Naive thymus-derived CD4-positive, alpha-beta T cell (primary cell): ENCODE data around the gene NR1H3. TPM values are rescaled to one million over a fixed set of nuclear protein-coding genes. Genes with fewer than 3 reads are reported as not detected.

ENCODE experiments used
- ATAC-seq: fragments of 150-1000 bp; cut with Tn5 transposase; 2 replicates; pipeline ENCODE4 v1.10.0; 2021; ENCODE audit warnings: mild to moderate bottlenecking, moderate library complexity
- CTCF ChIA-PET: fragments of 350-600 bp; sonication (Branson Sonifier 250); formaldehyde crosslinking; loops from one replicate; lab custom pipeline; 2021; ENCODE audit warnings: antibody characterized with exemption; lab: Charles Lee
- POLR2A ChIA-PET: fragments of 350-600 bp; sonication (Branson Sonifier 250); formaldehyde crosslinking; loops from one replicate; lab custom pipeline; 2021; ENCODE audit warnings: antibody characterized with exemption, inconsistent platforms; lab: Charles Lee
- DNase-seq, 9 donors: peaks; one replicate each; pipeline versions ENCODE4 v3.0.0 to v3.0.0-alpha.2; 2020 to 2022; ENCODE audit warnings: mixed read lengths in 1 of 9
- H3K27ac ChIP-seq: one replicate; pipeline ENCODE4 v1.7.0; 2013; ENCODE audit warnings: mild to moderate bottlenecking, low read depth, low read length, moderate library complexity
- H3K27me3 ChIP-seq, 2 donors: one replicate each; pipeline ENCODE4 v1.7.0; 2013; ENCODE audit warnings: low read length in 2 of 2, mild to moderate bottlenecking in 2 of 2, moderate library complexity in 2 of 2; ENCODE audit not compliant: control insufficient read depth in 2 of 2, insufficient read depth in 2 of 2
- H3K36me3 ChIP-seq, 3 experiments: 1 replicate in 2 of 3; 2 replicates in 1 of 3; pipeline ENCODE4 v1.7.0; 2013; ENCODE audit warnings: low read length in 3 of 3, mild to moderate bottlenecking in 3 of 3, moderate library complexity in 1 of 3; ENCODE audit not compliant: insufficient read depth in 3 of 3, control insufficient read depth in 2 of 3
- H3K4me1 ChIP-seq, 2 donors: one replicate each; pipeline ENCODE4 v1.7.0; 2013; ENCODE audit warnings: low read length in 2 of 2, mild to moderate bottlenecking in 2 of 2, moderate library complexity in 1 of 2; ENCODE audit not compliant: control insufficient read depth in 2 of 2, insufficient read depth in 2 of 2
- H3K4me3 ChIP-seq: 2 replicates; pipeline ENCODE4 v1.7.0; 2013; ENCODE audit warnings: mild to moderate bottlenecking, low read length
- H3K9me3 ChIP-seq, 3 experiments: 1 replicate in 2 of 3; 2 replicates in 1 of 3; pipeline ENCODE4 v1.7.0; 2013; ENCODE audit warnings: low read length in 3 of 3; ENCODE audit not compliant: control insufficient read depth in 2 of 3
- H3K27ac Mint-ChIP-seq, 9 donors: one replicate each; pipeline ENCODE4 v1.8.0; 2020 to 2022; ENCODE audit warnings: mixed read lengths in 9 of 9, mild to moderate bottlenecking in 8 of 9, moderate library complexity in 5 of 9, inconsistent platforms in 2 of 9
- H3K27me3 Mint-ChIP-seq, 5 donors: one replicate each; pipeline ENCODE4 v1.8.0; 2021 to 2022; ENCODE audit warnings: mixed read lengths in 5 of 5, mild to moderate bottlenecking in 1 of 5
- H3K36me3 Mint-ChIP-seq, 5 donors: one replicate each; pipeline ENCODE4 v1.8.0; 2020 to 2022; ENCODE audit warnings: mixed read lengths in 5 of 5, mild to moderate bottlenecking in 3 of 5, inconsistent platforms in 1 of 5
- H3K4me1 Mint-ChIP-seq, 7 donors: one replicate each; pipeline ENCODE4 v1.8.0; 2020 to 2022; ENCODE audit warnings: mixed read lengths in 7 of 7, mild to moderate bottlenecking in 3 of 7, inconsistent platforms in 1 of 7
- H3K4me3 Mint-ChIP-seq, 10 donors: one replicate each; pipeline ENCODE4 v1.8.0; 2020 to 2022; ENCODE audit warnings: mild to moderate bottlenecking in 10 of 10, mixed read lengths in 10 of 10, moderate library complexity in 6 of 10, inconsistent platforms in 2 of 10
- H3K9me3 Mint-ChIP-seq, 11 donors: one replicate each; pipeline ENCODE4 v1.8.0; 2020 to 2022; ENCODE audit warnings: mixed read lengths in 11 of 11, mild to moderate bottlenecking in 4 of 11, inconsistent platforms in 1 of 11, moderate library complexity in 1 of 11
- intact Hi-C, 2 donors: fragments of 100-400 bp; cut with micrococcal nuclease; formaldehyde crosslinking; loops; one replicate each; pipeline ENCODE4 v1.15.1; 2023
- polyA plus RNA-seq, 2 donors: library from polyadenylated mRNA; unstranded; fragments of 300-500 nt; fragmentation: Illumina TruSeq; gene quantifications; one replicate each; pipeline ENCODE4 v1.2.3, GENCODE V29; 2021
- total RNA-seq, 6 experiments: library from RNA in 5 of 6; stranded (reverse) in 5 of 6; gene quantifications; 1 replicate in 5 of 6; 2 replicates in 1 of 6; pipeline ENCODE4 v1.2.3 and lab custom pipeline; 2021 to 2026

NR1H3 gene
- total and polyA plus RNA-seq, 7 experiments from 2014 or later, result 3.7 to 19.4 (median 8.3) TPM

DNA sequence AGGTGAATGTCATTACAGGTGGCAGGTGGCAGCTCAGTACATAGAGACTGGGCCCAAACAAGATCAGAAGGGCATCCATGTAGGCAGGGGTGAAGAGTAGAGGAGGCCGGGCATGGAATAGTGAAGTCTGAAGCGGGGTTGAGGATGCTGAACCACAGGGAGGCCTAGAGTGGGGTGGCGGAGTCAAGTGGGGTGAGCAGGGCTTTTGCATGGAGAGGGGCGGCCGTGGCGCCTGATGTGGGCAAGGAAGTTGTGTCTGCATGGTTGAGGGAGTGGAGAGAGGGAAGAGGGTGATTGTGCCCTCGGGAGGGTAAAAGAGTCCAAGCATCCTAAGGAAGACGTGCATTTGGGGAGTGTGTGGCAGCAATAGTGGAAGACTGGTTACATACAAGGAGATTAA is 28.6 kb upstream of the NR1H3 start:
- Mint-ChIP-seq H3K9me3 (no peaks in the 10 kb centered on the region), H3K27ac (peak overlapping the region in 2 of 9 donors; percentile 14 to 62), H3K4me1 (peaks cover 4 to 28% (median 6%) of the 10 kb centered on the region in 7 donors), H3K4me3 (peak overlapping the region in 1 of 10 donors; percentile 46), H3K27me3 (no peaks in the 10 kb centered on the region), H3K36me3 (peaks cover 0 to 28% (median 16%) of the 10 kb centered on the region in 5 donors)
- H3K27ac ChIP-seq, result no peak overlapping the region
- peaks cover 0 to 13% (median 0%) of the 10 kb centered on the region in 3 experiments for H3K36me3 ChIP-seq
- no peaks in the 10 kb centered on the region for H3K9me3 ChIP-seq
- no peak overlapping the region for H3K4me3 ChIP-seq
- DNase-seq (no peak), ATAC-seq (no peak)
- peaks cover 0 to 2% of the 10 kb centered on the region in 2 donors for H3K4me1 ChIP-seq
- H3K27me3 ChIP-seq, result no peaks in the 10 kb centered on the region
- POLR2A ChIA-PET, result interaction anchor here (0.7 to 1.4 kb wide), 2 partner anchors 19 to 165 kb away, joined by 4 to 6 read pairs; partner anchors contain the start of gene ACP2
- CTCF ChIA-PET, result interaction anchor here (0.7 kb wide), 1 partner anchor 181 kb away, joined by 7 read pairs; no protein-coding TSS in a partner anchor
- intact Hi-C loops, result no loop called here

- Mint-ChIP-seq H3K27ac (peak overlapping the region in 5 of 9 donors; percentile 14 to 99 (median 28)), H3K27me3 (no peaks in the 10 kb centered on the region), H3K4me3 (no peak overlapping the region), H3K4me1 (peaks cover 11 to 34% (median 31%) of the 10 kb centered on the region in 7 donors), H3K36me3 (peaks cover 0 to 34% (median 9%) of the 10 kb centered on the region in 5 donors), H3K9me3 (no peaks in the 10 kb centered on the region)
- H3K36me3 ChIP-seq, result peaks cover 0 to 7% (median 0%) of the 10 kb centered on the region in 3 experiments
- ATAC-seq (no peak), DNase-seq (no peak)
- intact Hi-C loops, result no loop called here
- no peaks in the 10 kb centered on the region for H3K27me3 ChIP-seq
- ChIA-PET POLR2A (interaction anchor here (0.8 to 4.8 kb wide), 6 partner anchors 18 to 40 kb away, joined by 3 to 59 read pairs (median 5); partner anchors contain the start of genes DDB2, MADD and NR1H3), CTCF (interaction anchor here (0.6 to 2.8 kb wide), 7 partner anchors 9 to 179 kb away, joined by 3 to 14 read pairs (median 4); partner anchors contain the start of gene DDB2)
- no peak overlapping the region for H3K27ac ChIP-seq
- H3K4me1 ChIP-seq, result peaks cover 5 to 13% of the 10 kb centered on the region in 2 donors
- no peak overlapping the region for H3K4me3 ChIP-seq
- no peaks in the 10 kb centered on the region for H3K9me3 ChIP-seq
Measured at GRCh38 chr11:47233051-47233450, 24.7 kb upstream of the NR1H3 start.

- peak; percentile 8 for ATAC-seq
- intact Hi-C loops, result loop anchor here in 1 of 2 donors (1.0 kb wide), 4 partner anchors 14 to 220 kb away; partner anchors contain the start of gene ACP2
- H3K27ac Mint-ChIP-seq, result peak overlapping the region; percentile 77 to 99 (median 94)
Measured at GRCh38 chr11:47233989-47234668, 23.7 kb upstream of the NR1H3 start.

GRCh38 chr11:47234669-47235100 is 23.1 kb upstream of the NR1H3 start:
- ChIA-PET CTCF (interaction anchor here (0.5 to 3.4 kb wide), 11 partner anchors 8 to 798 kb away, joined by 3 to 15 read pairs (median 5); partner anchors contain the start of genes ACP2, ARFGAP2 and DDB2), POLR2A (interaction anchor here (0.9 to 4.8 kb wide), 14 partner anchors 9 to 192 kb away, joined by 3 to 59 read pairs (median 4); partner anchors contain the start of genes ACP2, DDB2, MADD and PSMC3)
- intact Hi-C loops, result loop anchor here in 1 of 2 donors (1.0 kb wide), 4 partner anchors 14 to 220 kb away; partner anchors contain the start of gene ACP2
- Mint-ChIP-seq H3K4me3 (peak overlapping the region; percentile 58 to 90 (median 80)), H3K36me3 (peaks cover 0 to 30% (median 5%) of the 10 kb centered on the region in 5 donors), H3K4me1 (peaks cover 9 to 34% (median 30%) of the 10 kb centered on the region in 7 donors), H3K27ac (peak overlapping the region; percentile 77 to 99 (median 94)), H3K9me3 (no peaks in the 10 kb centered on the region), H3K27me3 (no peaks in the 10 kb centered on the region)
- Histone ChIP-seq H3K4me1 (peaks cover 5 to 13% of the 10 kb centered on the region in 2 donors), H3K27me3 (no peaks in the 10 kb centered on the region), H3K36me3 (peaks cover 0 to 18% (median 4%) of the 10 kb centered on the region in 3 experiments), H3K27ac (peak overlapping the region; percentile 81), H3K4me3 (peak overlapping the region; percentile 38), H3K9me3 (no peaks in the 10 kb centered on the region)
- peak in 8 of 9 donors; percentile 30 to 96 (median 78) for DNase-seq
- peak; percentile 96 for ATAC-seq

More at GRCh38 chr11:47233989-47234668, 23.7 kb upstream of the NR1H3 start:
- H3K9me3 Mint-ChIP-seq, result no peaks in the 10 kb centered on the region
- Histone ChIP-seq H3K4me3 (peak overlapping the region; percentile 38), H3K36me3 (peaks cover 0 to 14% (median under 1%) of the 10 kb centered on the region in 3 experiments), H3K27ac (peak overlapping the region; percentile 81), H3K4me1 (peaks cover 5 to 13% of the 10 kb centered on the region in 2 donors), H3K27me3 (no peaks in the 10 kb centered on the region), H3K9me3 (no peaks in the 10 kb centered on the region)
- peaks cover 11 to 34% (median 30%) of the 10 kb centered on the region in 7 donors for H3K4me1 Mint-ChIP-seq
- H3K4me3 Mint-ChIP-seq, result peak overlapping the region; percentile 35 to 90 (median 80)
- ChIA-PET CTCF (interaction anchor here (0.5 to 3.4 kb wide), 11 partner anchors 8 to 798 kb away, joined by 3 to 15 read pairs (median 5); partner anchors contain the start of genes ACP2, ARFGAP2 and DDB2), POLR2A (interaction anchor here (0.6 to 4.8 kb wide), 16 partner anchors 10 to 310 kb away, joined by 3 to 59 read pairs (median 5); partner anchors contain the start of genes ACP2, DDB2, MADD and PSMC3)
- peak in 6 of 9 donors; percentile 17 to 46 (median 32) for DNase-seq
- H3K36me3 Mint-ChIP-seq, result peaks cover 0 to 32% (median 4%) of the 10 kb centered on the region in 5 donors
- H3K27me3 Mint-ChIP-seq, result no peaks in the 10 kb centered on the region

- POLR2A ChIA-PET, result interaction anchor here (0.5 to 4.8 kb wide), 15 partner anchors 9 to 343 kb away, joined by 3 to 59 read pairs (median 4); partner anchors contain the start of genes ACP2, DDB2, KBTBD4 and MADD
- Mint-ChIP-seq H3K27ac (peak overlapping the region; percentile 10 to 99 (median 94)), H3K4me3 (peak overlapping the region in 9 of 10 donors; percentile 58 to 90 (median 80)), H3K4me1 (peaks cover 9 to 34% (median 30%) of the 10 kb centered on the region in 7 donors), H3K27me3 (no peaks in the 10 kb centered on the region), H3K9me3 (no peaks in the 10 kb centered on the region), H3K36me3 (peaks cover 0 to 34% (median 10%) of the 10 kb centered on the region in 5 donors)
- CTCF ChIA-PET, result interaction anchor here (1.0 to 3.4 kb wide), 9 partner anchors 7 to 219 kb away, joined by 3 to 15 read pairs (median 5); partner anchors contain the start of genes ACP2, ARFGAP2 and DDB2
- no peaks in the 10 kb centered on the region for H3K27me3 ChIP-seq
- peaks cover 0 to 23% (median 4%) of the 10 kb centered on the region in 3 experiments for H3K36me3 ChIP-seq
- peak overlapping the region; percentile 81 for H3K27ac ChIP-seq
- no peak for DNase-seq
- no peak for ATAC-seq
- H3K9me3 ChIP-seq, result no peaks in the 10 kb centered on the region
- intact Hi-C loops, result no loop called here
- peak overlapping the region; percentile 38 for H3K4me3 ChIP-seq
- peaks cover 5 to 13% of the 10 kb centered on the region in 2 donors for H3K4me1 ChIP-seq
Measured at GRCh38 chr11:47235163-47235562, 22.6 kb upstream of the NR1H3 start.
